ENCODE measurements around the gene ZNF383.
A peak's percentile ranks its signal among the peaks of the same experiment; 100 is the strongest.
"Not testable (repeated sequence)": the region's sequence is repeated elsewhere in the genome, so short reads cannot be mapped to it uniquely, and the experiment has no call there.

ZNF383 gene

DNA sequence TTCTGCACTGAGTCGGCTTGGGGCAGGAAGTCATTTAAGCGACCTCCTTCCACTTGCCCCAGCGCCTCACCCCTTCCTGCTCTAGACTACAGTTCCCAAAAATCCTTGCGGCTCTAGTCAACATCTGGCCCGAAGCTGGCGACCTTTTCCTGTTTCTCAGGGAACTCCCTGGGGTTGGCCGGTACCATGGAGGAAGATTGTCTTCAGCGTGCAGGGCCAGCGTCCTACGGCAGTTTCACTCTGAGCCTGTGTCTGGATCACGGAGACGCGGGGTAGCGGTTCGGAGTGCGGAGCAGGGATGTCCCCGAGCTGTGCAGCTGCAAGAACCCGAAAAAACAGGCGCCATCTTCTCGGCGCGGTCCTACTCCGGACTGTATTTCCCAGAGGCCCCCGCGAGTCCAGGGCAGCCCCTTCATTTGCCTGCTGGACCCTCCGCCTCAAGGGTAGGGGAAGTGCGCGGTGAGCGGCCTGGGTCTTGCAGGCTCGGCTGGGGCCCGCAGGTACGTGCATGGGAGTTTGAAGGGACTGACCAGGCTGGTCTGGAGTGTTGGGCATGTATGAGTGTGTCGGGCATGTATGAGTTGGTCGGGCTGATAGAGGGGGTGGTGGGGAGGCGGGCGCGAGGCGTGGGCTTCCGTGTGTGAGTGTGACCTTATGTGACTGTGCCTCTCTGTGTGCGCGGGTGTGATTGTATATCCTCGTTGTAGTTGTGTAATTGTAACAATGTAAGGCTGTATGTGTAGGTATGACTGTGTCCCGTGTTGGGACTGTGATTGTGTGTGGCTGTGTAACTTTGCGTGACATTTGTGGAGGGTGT lies at the start of gene ZNF383:
Gene ZNF383 (plus strand): TSS at position 440 of the 817 bp plus-strand sequence. CDS start 12,240 bp downstream, outside the sequence.
- peak; percentile 73 for DNase-seq (ENCODE audit: low read depth, low spot score)

- peak; percentile 96 for DNase-seq (ENCODE audit: low read depth, low spot score)
Measured at GRCh38 chr19:37172368-37173366, 45.3 kb upstream of the ZNF383 start, which contains the start of gene ZNF585A. TSS of gene ZNF585A (minus strand) at chr19:37172695. CDS start at chr19:37169910, 2,785 bp downstream.

DNA sequence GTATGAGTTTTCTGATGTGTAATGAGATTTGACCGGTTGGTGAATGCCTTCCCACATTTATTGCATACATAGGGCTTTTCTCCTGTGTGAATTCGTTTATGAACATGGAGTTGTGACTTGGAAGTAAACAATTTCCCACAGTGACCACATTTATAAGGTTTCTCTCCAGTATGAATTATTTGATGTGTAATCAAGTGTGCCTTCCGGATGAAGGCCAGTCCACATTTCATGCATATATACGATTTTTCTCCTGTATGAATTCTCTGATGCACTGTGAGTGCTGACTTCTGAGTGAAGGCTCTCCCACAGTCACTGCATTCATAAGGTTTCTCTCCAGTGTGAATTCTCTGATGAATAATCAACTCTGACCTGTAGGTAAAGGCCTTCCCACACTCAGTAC lies 31.9 kb upstream of the ZNF383 start:
- not testable (repeated sequence) for DNase-seq (ENCODE audit: low read depth, low spot score)

DNA sequence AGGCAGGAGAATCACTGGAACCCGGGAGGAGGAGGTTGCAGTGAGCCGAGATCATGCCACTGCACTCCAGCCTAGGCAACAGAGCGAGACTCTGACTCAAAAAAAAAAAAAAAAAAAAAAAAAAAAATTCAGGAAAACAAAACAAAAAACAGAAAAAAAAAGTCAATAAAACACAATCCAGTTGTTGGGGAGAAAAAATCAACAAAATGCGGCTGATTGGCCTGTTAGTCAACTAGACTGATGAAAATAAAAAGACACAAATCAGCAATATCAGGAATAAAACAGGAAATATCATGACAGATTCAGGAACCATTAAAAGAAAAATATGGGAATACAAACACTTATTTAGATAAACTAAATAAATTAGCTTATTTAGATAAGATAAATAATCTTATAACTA lies 22.8 kb upstream of the ZNF383 start:
- not testable (repeated sequence) for DNase-seq (ENCODE audit: low read depth, low spot score)

DNA sequence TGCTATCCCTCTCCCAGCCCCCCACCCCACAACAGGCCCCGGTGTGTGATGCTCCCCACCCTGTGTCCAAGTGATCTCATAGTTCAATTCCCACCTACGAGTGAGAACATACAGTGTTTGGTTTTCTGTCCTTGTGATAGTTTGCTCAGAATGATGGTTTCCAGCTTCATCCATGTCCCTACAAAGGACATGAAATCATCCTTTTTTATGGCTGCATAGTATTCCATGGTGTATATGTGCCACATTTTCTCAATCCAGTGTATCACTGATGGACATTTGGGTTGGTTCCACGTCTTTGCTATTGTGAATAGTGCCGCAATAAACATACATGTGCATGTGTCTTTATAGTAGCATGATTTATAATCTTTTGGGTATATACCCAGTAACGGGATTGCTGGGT lies 20.9 kb upstream of the ZNF383 start:
- DNase-seq (ENCODE audit: low read depth, low spot score) = not testable (repeated sequence)

GRCh38 chr19:37197768-37198167 lies 20.2 kb upstream of the ZNF383 start:
- no peak for DNase-seq (ENCODE audit: low read depth, low spot score)

DNA sequence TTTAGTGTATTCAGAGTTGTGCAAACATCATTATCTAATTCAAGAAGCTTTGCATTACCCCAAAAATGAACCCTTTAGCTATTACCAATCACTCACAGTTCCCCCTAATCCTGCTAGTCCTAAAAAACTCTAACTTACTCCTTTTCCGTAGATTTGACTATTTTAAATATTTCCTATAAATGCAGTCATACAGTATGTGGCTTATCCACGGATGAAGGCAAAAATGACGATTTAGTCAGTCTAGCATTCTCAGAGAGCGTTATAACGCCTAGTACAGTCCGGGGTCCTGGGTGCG lies 587 bp upstream of the ZNF383 start:
- no peak for DNase-seq (ENCODE audit: low read depth, low spot score)

DNA sequence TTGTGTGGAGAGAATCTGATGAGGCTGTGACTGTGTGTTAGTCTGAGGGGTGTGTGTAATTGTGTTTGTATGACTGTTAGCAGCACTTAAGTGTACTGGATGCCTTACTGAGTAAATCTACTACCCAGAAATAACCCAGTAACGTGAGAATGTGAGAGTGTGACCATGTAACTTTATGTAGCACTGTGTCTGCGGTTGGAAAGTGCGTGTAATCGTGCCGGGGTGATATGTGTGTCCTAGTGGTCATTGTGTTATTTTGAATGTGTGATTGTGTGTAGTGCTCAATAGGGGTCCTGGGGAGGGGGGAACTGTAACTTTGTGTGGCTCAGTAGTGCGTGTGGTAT lies 550 bp downstream of the ZNF383 start:
- no peak for DNase-seq (ENCODE audit: low read depth, low spot score)

DNA sequence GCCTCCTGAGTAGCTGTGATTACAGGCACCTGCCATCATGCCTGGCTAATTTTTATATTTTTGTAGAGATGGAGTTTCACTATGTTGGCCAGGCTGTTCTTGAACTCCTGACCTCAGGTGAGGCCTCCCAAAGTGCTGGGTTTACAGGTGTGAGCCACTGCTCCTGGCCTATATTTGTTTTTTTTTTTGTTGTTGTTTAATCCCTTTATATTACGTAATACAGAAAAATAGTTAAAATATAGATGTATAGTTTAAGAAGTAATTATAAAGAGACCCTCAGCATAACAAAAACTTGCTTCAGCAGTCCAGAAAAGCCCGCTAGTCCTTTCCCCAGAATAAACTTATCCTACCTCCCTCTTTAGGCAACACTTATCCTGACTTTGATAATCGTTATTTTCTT lies 2.4 kb downstream of the ZNF383 start:
- no peak for DNase-seq (ENCODE audit: low read depth, low spot score)

GRCh38 chr19:37221136-37221535 lies 3.1 kb downstream of the ZNF383 start:
- no peak for DNase-seq (ENCODE audit: low read depth, low spot score)

DNA sequence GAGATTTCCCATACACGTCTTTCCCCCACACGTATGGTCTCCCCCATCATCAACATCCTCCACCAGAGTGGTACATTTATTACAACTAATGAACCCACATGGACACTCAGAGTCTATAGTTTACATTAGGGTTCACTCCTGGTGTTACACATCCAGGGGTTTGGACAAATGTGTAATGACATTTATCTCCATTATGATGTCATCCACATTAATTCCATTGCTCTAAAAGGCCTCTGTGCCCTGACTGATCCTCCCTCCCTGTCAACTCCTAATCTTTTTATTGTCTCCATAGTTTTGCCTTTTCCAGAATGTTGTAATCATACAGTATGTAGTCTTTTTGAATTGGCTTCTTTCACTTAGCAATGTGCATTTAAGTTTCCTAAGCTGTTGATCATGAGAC lies 8.2 kb downstream of the ZNF383 start:
- no peak for DNase-seq (ENCODE audit: low read depth, low spot score)

- peak; percentile 48 for DNase-seq (ENCODE audit: low read depth, low spot score)
Measured at GRCh38 chr19:37227996-37228395, 10.0 kb downstream of the ZNF383 start.

GRCh38 chr19:37243206-37243632 lies 25.2 kb downstream of the ZNF383 start:
- no peak for DNase-seq (ENCODE audit: low read depth, low spot score)

GRCh38 chr19:37251308-37252229 lies 33.6 kb downstream of the ZNF383 start:
- no peak for DNase-seq (ENCODE audit: low read depth, low spot score)

- DNase-seq (ENCODE audit: low read depth, low spot score) = not testable (repeated sequence)
Measured at GRCh38 chr19:37263028-37263427, 45.0 kb downstream of the ZNF383 start.

- DNase-seq (ENCODE audit: low read depth, low spot score) = not testable (repeated sequence)
Measured at GRCh38 chr19:37267005-37267404, 49.0 kb downstream of the ZNF383 start.

DNA sequence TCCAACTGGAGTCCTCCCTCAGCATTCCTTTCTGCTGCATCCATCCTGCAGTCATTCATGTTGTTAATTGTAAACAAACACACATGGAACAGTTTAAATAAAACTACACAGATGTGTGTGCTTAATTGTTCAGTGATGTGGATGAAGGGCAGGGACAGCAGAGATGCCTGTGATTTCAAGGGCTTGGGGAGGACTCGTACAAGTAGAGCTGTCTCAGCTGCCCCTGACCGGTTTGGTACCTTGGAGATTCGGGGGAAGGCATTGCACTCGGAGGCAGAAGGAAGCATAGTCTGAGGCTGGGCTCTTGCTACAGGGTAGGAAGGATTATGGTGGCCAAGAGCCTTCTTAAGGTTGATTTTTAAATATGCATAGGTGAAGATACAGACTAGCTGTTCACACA lies 49.7 kb downstream of the ZNF383 start:
- not testable (repeated sequence) for DNase-seq (ENCODE audit: low read depth, low spot score)

GRCh38 chr19:37280656-37281055 lies 62.6 kb downstream of the ZNF383 start:
- not testable (repeated sequence) for DNase-seq (ENCODE audit: low read depth, low spot score)

DNA sequence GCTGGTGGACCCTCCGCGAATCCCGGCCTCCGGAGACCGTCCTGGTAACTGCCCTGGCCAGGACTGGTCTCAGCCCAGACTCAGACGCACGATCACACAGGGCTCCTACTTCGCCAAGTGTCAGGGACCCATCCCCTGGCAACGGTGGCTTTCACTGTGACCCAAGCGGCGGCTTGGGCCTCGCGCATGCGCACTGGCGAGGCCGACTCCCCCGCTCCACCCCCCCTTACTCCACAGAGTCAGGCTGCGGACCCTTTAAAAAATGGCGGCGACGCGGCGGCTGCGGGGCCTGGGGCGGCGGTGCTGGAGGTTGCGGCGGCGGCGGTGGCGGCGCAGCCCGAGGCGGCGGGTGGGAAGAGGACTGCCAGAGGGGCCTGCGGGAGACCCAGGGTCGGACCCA lies 66.0 kb downstream of the ZNF383 start:
- DNase-seq (ENCODE audit: low read depth, low spot score) = not testable (repeated sequence)

GRCh38 chr19:37289229-37289628 lies 71.2 kb downstream of the ZNF383 start:
- not testable (repeated sequence) for DNase-seq (ENCODE audit: low read depth, low spot score)

Measured in iPS DF 19.7 (cell line).